ENCODE measurements around the gene RNF223. TPM values are rescaled to one million over a fixed set of nuclear protein-coding genes. Genes with fewer than 3 reads are reported as not detected.
A peak's percentile ranks its signal among the peaks of the same experiment; 100 is the strongest.

Gene RNF223
- not detected in 2 replicates for total RNA-seq

- DNase-seq = no peak
Observed at GRCh38 chr1:1073743-1074587, at the start of gene RNF223. TSS of gene RNF223 (minus strand) at chr1:1074306. CDS start at chr1:1072566, 1,740 bp downstream.

- no peak for DNase-seq
Observed at GRCh38 chr1:1122981-1123480, 48.9 kb upstream of the RNF223 start.

GRCh38 chr1:1122078-1122811 is 48.1 kb upstream of the RNF223 start:
- DNase-seq = peak; percentile 85

- DNase-seq = peak; percentile 20
Observed at GRCh38 chr1:1121611-1122077, 47.5 kb upstream of the RNF223 start.

GRCh38 chr1:1120866-1121591 is 46.9 kb upstream of the RNF223 start:
- DNase-seq = no peak

- DNase-seq = no peak
Observed at GRCh38 chr1:1120096-1120495, 46.0 kb upstream of the RNF223 start.

GRCh38 chr1:1119272-1119890 is 45.3 kb upstream of the RNF223 start:
- DNase-seq = no peak

- no peak for DNase-seq
Observed at GRCh38 chr1:1118876-1119220, 44.7 kb upstream of the RNF223 start.

GRCh38 chr1:1118011-1118875 is 44.1 kb upstream of the RNF223 start:
- DNase-seq = no peak

- no peak for DNase-seq
Observed at GRCh38 chr1:1117469-1117831, 43.3 kb upstream of the RNF223 start.

- DNase-seq = peak; percentile 22
Observed at GRCh38 chr1:1116701-1117468, 42.8 kb upstream of the RNF223 start.

- DNase-seq = peak; percentile 97
Observed at GRCh38 chr1:1115786-1116700, 41.9 kb upstream of the RNF223 start, which contains the start of gene C1orf159. TSS of gene C1orf159 (minus strand) at chr1:1116089. CDS start at chr1:1091543, 24,546 bp downstream.

- DNase-seq = no peak
Observed at GRCh38 chr1:1115136-1115785, 41.2 kb upstream of the RNF223 start.

GRCh38 chr1:1114431-1114830 is 40.3 kb upstream of the RNF223 start:
- DNase-seq = no peak

GRCh38 chr1:1112237-1112985 is 38.3 kb upstream of the RNF223 start:
- DNase-seq = no peak

GRCh38 chr1:1111516-1112236 is 37.6 kb upstream of the RNF223 start:
- no peak for DNase-seq

- no peak for DNase-seq
Observed at GRCh38 chr1:1110561-1110971, 36.5 kb upstream of the RNF223 start.
